OCI-LY3 (cell line): ENCODE data around the gene SRSF6.

Source experiments
- H2AFZ ChIP-seq: fragments of 200-600, 300-600 bp; shearing (Covaris generic); 2 replicates; pipeline ENCODE4 v1.6.0; 2014; ENCODE audit warnings: antibody characterized with exemption, low read depth, low read length
- H3K27ac ChIP-seq: fragments of 200-600, 300-600 bp; sonication (generic); 2 replicates; pipeline ENCODE4 v1.5.1; 2014; ENCODE audit warnings: mild to moderate bottlenecking, low read length, moderate library complexity, mixed read lengths
- H3K27me3 ChIP-seq: fragments of 200-600, 300-600 bp; sonication (generic); 2 replicates; pipeline ENCODE4 v1.6.1; 2014; ENCODE audit warnings: low read depth, low read length, mixed read lengths
- H3K36me3 ChIP-seq: fragments of 200-600, 300-600 bp; sonication (generic); replicated peaks from 2 replicates; pipeline ENCODE3; 2014; ENCODE audit warnings: low read depth, low read length, mixed read lengths
- H3K4me1 ChIP-seq: fragments of 300-600, 200-600 bp; sonication (generic); 2 replicates; pipeline ENCODE4 v1.6.1; 2014; ENCODE audit warnings: low read length, mixed read lengths
- H3K4me2 ChIP-seq: fragments of 200-600, 300-600 bp; sonication (generic); 2 replicates; pipeline ENCODE4 v1.6.1; 2014; ENCODE audit warnings: low read length, mixed read lengths
- H3K4me3 ChIP-seq: fragments of 300-600, 200-600 bp; sonication (generic); 2 replicates; pipeline ENCODE4 v1.5.1; 2014; ENCODE audit warnings: antibody characterized with exemption, mild to moderate bottlenecking, low read length, moderate library complexity
- H3K79me2 ChIP-seq: fragments of 300-600, 200-600 bp; shearing (Covaris generic); 2 replicates; pipeline ENCODE4 v1.6.1; 2014; ENCODE audit warnings: mild to moderate bottlenecking, low read length, mixed read lengths
- H3K9ac ChIP-seq: fragments of 300-600, 200-600 bp; shearing (Covaris generic); 2 replicates; pipeline ENCODE4 v1.6.0; 2014; ENCODE audit warnings: mild to moderate bottlenecking, low read length, moderate library complexity
- H3K9me3 ChIP-seq: fragments of 200-600, 300-600 bp; shearing (Covaris generic); 2 replicates; pipeline ENCODE4 v1.6.1; 2014; ENCODE audit warnings: low read length, mixed read lengths; ENCODE audit not compliant: insufficient read depth
- H4K20me1 ChIP-seq: fragments of 200-600, 300-600 bp; sonication (generic); 2 replicates; pipeline ENCODE4 v1.6.1; 2016; ENCODE audit warnings: low read length, mixed read lengths; ENCODE audit not compliant: insufficient read depth
- EZH2phosphoT487 ChIP-seq: fragments of 200-600 bp; shearing (Covaris generic); IDR thresholded peaks from 2 replicates; pipeline ENCODE4 v1.6.1; 2018; ENCODE audit warnings: antibody characterized with exemption, mixed run types, low read depth
- TF ChIP-seq, protein P1 (sequence below): fragments of 200-600, 300-600 bp; sonication (generic); IDR thresholded peaks from 2 replicates; pipeline ENCODE4 v1.5.1; 2014; ENCODE audit warnings: antibody characterized with exemption, low read length, low read depth

The SRSF6 gene

GRCh38 chr20:43456809-43457639, 672 bp upstream of the SRSF6 start:
- peaks cover 42% of the 10 kb centered on the region for H3K79me2 ChIP-seq
- peaks cover 16% of the 10 kb centered on the region for H3K4me1 ChIP-seq
- peak overlapping the region; percentile 93 for H2AFZ ChIP-seq
- peak overlapping the region; percentile 81 for H3K27ac ChIP-seq
- peak overlapping the region; percentile 78 for H3K4me3 ChIP-seq
- H3K9me3 ChIP-seq = no peaks in the 10 kb centered on the region
- TF ChIP-seq, protein P1, sequence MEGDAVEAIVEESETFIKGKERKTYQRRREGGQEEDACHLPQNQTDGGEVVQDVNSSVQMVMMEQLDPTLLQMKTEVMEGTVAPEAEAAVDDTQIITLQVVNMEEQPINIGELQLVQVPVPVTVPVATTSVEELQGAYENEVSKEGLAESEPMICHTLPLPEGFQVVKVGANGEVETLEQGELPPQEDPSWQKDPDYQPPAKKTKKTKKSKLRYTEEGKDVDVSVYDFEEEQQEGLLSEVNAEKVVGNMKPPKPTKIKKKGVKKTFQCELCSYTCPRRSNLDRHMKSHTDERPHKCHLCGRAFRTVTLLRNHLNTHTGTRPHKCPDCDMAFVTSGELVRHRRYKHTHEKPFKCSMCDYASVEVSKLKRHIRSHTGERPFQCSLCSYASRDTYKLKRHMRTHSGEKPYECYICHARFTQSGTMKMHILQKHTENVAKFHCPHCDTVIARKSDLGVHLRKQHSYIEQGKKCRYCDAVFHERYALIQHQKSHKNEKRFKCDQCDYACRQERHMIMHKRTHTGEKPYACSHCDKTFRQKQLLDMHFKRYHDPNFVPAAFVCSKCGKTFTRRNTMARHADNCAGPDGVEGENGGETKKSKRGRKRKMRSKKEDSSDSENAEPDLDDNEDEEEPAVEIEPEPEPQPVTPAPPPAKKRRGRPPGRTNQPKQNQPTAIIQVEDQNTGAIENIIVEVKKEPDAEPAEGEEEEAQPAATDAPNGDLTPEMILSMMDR = no peak
- TF ChIP-seq EZH2phosphoT487 = no peak
- peak overlapping the region; percentile 81 for H3K4me2 ChIP-seq
- H3K27me3 ChIP-seq = peaks cover 4% of the 10 kb centered on the region; the same call in 1 of the 2 replicates
- H3K36me3 ChIP-seq = peaks cover 24% of the 10 kb centered on the region
- peak overlapping the region; percentile 96 for H3K9ac ChIP-seq
- H4K20me1 ChIP-seq = peaks cover 29% of the 10 kb centered on the region

- peak overlapping the region; percentile 96 for H3K9ac ChIP-seq
- peaks cover 56% of the 10 kb centered on the region for H3K79me2 ChIP-seq
- TF ChIP-seq, protein P1 = no peak
- no peak for TF ChIP-seq EZH2phosphoT487
- H3K4me3 ChIP-seq = peak overlapping the region; percentile 78
- H3K36me3 ChIP-seq = peaks cover 38% of the 10 kb centered on the region
- H4K20me1 ChIP-seq = peaks cover 43% of the 10 kb centered on the region
- H3K27me3 ChIP-seq = peaks cover 4% of the 10 kb centered on the region; the same call in 1 of the 2 replicates
- H3K4me2 ChIP-seq = peak overlapping the region; percentile 78
- H2AFZ ChIP-seq = no peak overlapping the region
- no peaks in the 10 kb centered on the region for H3K9me3 ChIP-seq
- H3K27ac ChIP-seq = peak overlapping the region; percentile 81
- peaks cover 16% of the 10 kb centered on the region for H3K4me1 ChIP-seq
These were observed 777 bp downstream of the SRSF6 start for GRCh38 chr20:43458422-43458924.

DNA sequence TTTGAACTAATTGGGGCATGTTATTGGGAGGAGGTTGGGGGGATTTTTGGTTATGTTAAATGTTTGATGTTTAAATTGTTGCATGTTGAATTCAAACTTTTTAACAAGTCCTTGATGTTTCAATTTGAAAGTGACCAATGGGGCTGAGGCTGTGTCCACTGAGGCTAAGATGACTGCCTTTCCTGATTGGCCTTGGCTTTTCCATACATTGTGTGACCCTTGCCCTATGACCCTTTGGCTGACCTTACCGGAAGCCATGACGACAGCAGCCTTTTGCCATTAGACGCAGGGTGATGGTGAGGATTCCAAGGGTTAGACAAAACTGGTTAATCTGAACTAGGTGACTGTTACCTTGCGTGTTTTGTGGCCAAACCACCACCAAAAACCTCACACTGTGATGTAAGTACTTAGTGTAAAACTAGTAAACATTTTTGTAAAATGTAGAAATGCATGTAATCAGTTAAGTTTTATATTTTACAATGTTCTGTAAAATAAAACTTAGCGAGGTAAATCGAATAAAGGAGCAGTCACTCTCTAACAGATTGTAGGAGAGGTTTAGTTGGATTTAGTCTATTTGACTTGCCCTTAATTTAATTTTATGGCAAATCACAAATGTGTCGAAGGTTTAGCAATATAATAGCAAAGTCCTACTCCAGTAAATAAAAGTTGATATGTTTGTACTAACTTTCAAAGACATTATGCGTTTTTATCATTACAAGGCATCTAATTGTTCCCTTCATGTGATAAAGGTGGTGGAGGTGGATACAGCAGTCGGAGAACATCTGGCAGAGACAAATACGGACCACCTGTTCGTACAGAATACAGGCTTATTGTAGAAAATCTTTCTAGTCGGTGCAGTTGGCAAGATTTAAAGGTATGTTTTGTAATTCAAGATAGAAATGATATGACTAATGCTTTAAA, 1.6 kb downstream of the SRSF6 start:
- H3K4me3 ChIP-seq = peak overlapping the region; percentile 78
- peak overlapping the region; percentile 96 for H3K9ac ChIP-seq
- H3K36me3 ChIP-seq = peaks cover 46% of the 10 kb centered on the region
- peaks cover 11% of the 10 kb centered on the region for H3K4me1 ChIP-seq
- H3K4me2 ChIP-seq = peak overlapping the region; percentile 78
- H3K27me3 ChIP-seq = no peaks in the 10 kb centered on the region
- H4K20me1 ChIP-seq = peaks cover 51% of the 10 kb centered on the region
- no peaks in the 10 kb centered on the region for H3K9me3 ChIP-seq
- peak overlapping the region; percentile 81 for H3K27ac ChIP-seq
- TF ChIP-seq, protein P1 = no peak
- no peak for TF ChIP-seq EZH2phosphoT487
- H3K79me2 ChIP-seq = peaks cover 63% of the 10 kb centered on the region
- no peak overlapping the region for H2AFZ ChIP-seq
